NB4 (cell line): ENCODE measurements around the gene TANC2.

Experiments
- DNase-seq: peaks from one replicate; pipeline ENCODE4 v3.0.0; 2010; ENCODE audit warnings: low read depth
- H3K4me3 ChIP-seq: one replicate; pipeline ENCODE4 v1.5.1; 2011; ENCODE audit warnings: mild to moderate bottlenecking, low read depth, low read length, moderate library complexity
- MYC ChIP-seq: IDR thresholded peaks from 2 replicates; pipeline ENCODE4 v1.6.1; 2011; ENCODE audit warnings: low read depth, low read length
- POLR2A ChIP-seq: IDR thresholded peaks from 2 replicates; pipeline ENCODE4 v1.6.1; 2011; ENCODE audit warnings: mild to moderate bottlenecking; ENCODE audit not compliant: insufficient read length; ENCODE audit errors: extremely low read depth
- TF ChIP-seq, protein P1 (sequence below): IDR thresholded peaks from one replicate; pipeline ENCODE4 v1.5.1; 2012; ENCODE audit warnings: low read depth, low read length
- TF ChIP-seq, protein P2 (sequence below): IDR thresholded peaks from 2 replicates; pipeline ENCODE4 v1.6.1; 2011; ENCODE audit warnings: low read depth, low read length

The TANC2 gene

DNA sequence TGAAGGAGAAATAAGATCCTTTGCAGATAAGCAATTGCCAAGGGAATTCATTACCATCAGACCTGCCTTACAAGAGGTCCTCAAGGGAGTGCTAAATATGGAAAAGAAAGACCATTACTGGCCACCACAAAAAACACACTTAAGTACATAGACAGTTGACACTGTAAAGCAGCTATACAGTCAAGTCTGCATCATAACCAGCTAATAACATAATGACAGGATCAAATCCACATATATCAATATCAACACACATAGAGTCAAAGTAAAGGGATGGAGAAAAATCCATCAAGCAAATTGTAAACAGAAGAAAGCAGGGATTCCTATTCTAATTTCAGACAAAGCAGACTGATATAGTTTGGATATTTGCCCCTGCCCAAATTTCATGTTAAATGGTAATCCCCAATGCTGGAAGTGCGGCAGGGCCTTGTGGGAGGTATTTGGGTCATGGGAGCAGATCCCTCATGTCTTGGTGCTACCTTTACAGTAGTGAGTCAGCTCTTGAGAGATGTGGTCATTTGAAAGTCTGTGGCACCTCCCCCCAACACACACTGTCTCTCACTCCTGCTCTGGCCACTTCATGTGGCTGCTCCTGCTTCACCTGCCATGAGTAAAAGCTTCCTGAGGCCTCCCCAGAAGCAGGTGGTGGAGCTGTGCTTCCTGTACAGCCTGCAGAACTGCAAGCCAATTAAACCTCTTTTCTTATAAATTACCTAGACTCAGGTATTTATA, 32.8 kb downstream of the TANC2 start:
- no peak overlapping the region for H3K4me3 ChIP-seq
- peak; percentile 7 for DNase-seq
- TF ChIP-seq, protein P1, sequence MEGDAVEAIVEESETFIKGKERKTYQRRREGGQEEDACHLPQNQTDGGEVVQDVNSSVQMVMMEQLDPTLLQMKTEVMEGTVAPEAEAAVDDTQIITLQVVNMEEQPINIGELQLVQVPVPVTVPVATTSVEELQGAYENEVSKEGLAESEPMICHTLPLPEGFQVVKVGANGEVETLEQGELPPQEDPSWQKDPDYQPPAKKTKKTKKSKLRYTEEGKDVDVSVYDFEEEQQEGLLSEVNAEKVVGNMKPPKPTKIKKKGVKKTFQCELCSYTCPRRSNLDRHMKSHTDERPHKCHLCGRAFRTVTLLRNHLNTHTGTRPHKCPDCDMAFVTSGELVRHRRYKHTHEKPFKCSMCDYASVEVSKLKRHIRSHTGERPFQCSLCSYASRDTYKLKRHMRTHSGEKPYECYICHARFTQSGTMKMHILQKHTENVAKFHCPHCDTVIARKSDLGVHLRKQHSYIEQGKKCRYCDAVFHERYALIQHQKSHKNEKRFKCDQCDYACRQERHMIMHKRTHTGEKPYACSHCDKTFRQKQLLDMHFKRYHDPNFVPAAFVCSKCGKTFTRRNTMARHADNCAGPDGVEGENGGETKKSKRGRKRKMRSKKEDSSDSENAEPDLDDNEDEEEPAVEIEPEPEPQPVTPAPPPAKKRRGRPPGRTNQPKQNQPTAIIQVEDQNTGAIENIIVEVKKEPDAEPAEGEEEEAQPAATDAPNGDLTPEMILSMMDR, result no peak
- TF ChIP-seq POLR2A (no peak), MYC (no peak)
- TF ChIP-seq, protein P2, sequence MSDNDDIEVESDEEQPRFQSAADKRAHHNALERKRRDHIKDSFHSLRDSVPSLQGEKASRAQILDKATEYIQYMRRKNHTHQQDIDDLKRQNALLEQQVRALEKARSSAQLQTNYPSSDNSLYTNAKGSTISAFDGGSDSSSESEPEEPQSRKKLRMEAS, result no peak

DNA sequence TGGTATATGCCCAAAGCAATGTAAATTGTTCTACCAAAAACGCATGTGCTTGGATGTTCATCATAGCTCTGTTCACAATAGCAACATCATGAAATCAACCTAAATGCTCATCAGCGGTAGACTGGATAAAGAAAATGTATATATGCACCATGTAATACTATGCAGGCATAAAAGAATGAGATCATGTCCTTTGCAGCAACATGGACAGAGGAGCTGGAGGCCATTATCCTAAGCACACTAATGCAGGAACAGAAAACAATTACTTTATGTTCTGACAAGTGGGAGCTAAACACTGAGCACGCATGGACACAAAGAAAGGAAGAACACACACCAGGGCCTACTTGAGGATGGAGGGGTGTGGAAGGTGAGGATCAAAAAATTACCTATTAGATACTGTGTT, 33.7 kb downstream of the TANC2 start:
- TF ChIP-seq POLR2A (no peak), MYC (no peak)
- TF ChIP-seq, protein P2, result no peak
- TF ChIP-seq, protein P1, result no peak
- DNase-seq, result no peak
- no peak overlapping the region for H3K4me3 ChIP-seq

DNA sequence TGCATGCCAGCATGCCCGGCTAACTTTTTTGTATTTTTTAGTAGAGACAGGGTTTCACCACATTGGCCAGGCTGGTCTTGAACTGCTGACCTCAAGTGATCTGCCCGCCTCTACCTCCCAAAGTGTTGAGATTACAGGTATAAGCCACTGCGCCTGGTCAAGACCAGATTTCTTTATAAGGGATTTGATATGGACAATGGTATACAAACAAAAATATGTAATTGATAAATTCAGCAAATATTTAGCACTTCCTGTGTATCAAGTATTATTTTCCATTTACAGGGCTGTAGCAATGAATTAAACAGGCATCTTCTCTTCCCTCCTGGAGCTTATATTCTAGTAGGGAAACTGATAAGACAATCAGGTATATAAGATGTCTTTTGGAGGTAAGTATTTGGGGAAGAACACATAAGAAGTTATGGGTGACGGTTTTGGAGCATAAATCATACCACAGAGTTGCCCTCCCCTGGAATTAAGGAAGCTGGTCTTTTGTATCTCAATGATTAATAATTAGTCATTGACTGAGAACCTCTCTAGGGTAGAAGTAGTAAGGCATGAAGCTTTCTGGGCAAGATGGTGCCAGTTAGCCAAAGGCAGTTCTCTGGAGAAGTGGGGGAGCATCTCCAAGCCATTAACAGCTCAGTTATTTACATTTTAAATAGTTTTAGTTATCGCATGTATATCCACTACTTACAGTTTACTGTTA, 35.8 kb downstream of the TANC2 start:
- no peak for DNase-seq
- TF ChIP-seq, protein P1, result no peak
- TF ChIP-seq MYC, result no peak
- H3K4me3 ChIP-seq, result no peak overlapping the region

DNA sequence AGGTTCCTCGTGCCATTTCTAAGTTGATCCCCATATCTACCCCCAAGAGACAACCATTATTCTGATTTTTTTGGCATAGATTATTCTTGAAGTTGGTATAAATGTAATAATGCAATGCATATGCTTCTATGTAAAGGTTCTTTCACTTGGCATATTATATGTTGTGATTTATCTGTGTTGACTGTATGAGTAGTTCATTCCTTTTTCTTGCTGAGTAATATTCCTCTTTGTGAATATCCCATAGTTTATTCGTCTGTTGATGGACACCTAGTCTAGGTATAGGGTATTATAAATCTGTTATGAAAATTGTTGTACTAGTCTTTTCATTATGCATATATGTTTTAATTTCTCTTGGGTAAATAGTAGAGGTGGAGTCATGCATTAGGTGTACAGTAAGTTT, 36.6 kb downstream of the TANC2 start:
- TF ChIP-seq POLR2A (no peak), MYC (no peak)
- TF ChIP-seq, protein P1, result no peak
- TF ChIP-seq, protein P2, result no peak
- no peak for DNase-seq
- no peak overlapping the region for H3K4me3 ChIP-seq

DNA sequence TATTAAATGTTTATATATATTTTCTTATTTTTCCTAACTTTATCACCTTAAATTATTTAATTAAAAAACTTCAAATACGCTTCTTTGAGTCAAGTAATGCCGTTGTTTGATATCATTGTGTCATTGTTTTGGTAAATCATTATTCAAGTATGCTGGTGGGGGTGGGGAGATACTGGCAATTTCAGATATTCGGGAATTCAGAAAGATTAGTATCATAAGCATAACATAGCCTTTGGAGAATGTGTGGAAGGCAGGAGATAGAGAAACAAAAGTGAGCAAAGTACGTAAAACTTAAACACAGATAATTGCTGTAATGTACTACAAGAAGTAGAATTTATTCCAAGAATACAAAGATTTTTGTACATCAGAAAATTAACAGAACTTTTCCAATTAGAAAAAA, 49.8 kb downstream of the TANC2 start:
- TF ChIP-seq, protein P2, result no peak
- TF ChIP-seq POLR2A (no peak), MYC (no peak)
- TF ChIP-seq, protein P1, result no peak
- H3K4me3 ChIP-seq, result no peak overlapping the region
- no peak for DNase-seq
